IPS DF 4.7 (cell line): ENCODE results near the gene DMRTC1.
"Not testable (repeated sequence)": the region's sequence is repeated elsewhere in the genome, so short reads cannot be mapped to it uniquely, and the experiment has no call there.

Experiments
- DNase-seq: peaks from one replicate; pipeline ENCODE4 v3.0.0-alpha.2; 2013; ENCODE audit warnings: low spot score; ENCODE audit errors: extremely low read depth

The DMRTC1 gene

DNA sequence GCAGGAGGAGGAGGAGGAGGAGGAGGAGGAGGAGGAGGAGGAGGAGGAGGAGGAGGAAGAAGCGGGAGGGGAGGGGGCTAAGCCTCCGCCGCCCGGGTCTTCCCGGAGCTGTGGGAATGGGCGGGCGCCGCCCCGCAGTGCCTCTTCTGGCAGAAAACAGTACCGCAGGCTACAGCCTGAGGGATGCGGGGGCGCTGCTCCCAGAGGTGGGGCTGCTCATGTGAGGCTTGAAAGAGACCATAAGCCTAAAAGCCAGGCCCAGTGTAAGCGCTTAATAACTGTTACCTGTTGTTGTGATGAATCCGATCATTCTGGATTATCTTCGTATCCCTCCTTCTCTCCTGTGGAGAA lies at the start of gene DMRTC1:
Gene DMRTC1, minus strand, starts transcription at position 19 of the 351 bp plus-strand sequence. CDS start 68,143 bp downstream, outside the sequence.
- DNase-seq, result not testable (repeated sequence)

- not testable (repeated sequence) for DNase-seq
These were observed 37.3 kb upstream of the DMRTC1 start for GRCh38 chrX:72980894-72981469.

DNA sequence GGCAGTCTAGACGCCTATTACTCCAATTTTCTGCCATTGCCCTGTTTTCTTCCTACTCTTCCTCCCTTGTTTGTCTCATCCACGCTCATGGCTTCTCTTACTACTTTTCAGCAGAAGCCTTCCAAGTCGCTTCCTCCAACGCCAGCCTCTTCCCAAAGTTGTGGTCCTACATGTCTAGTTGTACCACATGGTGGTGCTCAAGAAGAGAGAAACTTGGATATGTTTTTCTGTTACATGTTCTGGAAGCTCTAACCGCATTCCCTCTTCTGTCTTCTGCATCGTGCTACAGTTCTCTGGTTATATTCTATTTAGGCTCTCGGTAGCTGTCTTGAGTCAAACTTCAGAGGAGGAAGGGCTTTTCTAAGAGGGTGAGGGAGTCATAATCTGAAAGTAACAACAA lies 31.2 kb upstream of the DMRTC1 start:
- DNase-seq, result not testable (repeated sequence)

DNA sequence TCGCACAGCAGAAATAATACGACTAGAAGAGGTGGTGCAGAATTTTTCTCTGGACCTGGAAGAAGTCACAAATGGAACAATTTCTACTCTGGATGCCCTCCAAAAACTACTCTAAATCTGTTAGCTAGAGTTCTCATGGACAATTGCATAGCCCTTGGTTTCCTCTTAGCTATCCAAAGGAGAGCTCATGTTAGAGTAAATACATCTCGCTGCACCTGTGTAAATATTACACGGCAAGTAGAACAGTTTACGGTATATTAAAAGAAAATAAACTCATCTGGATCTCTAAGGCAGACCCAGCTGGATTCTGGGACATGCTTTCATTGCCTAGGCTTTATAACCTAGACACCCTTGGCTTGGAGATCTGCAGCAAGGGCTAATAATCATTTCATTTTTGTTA lies 28.2 kb upstream of the DMRTC1 start:
- DNase-seq, result not testable (repeated sequence)

DNA sequence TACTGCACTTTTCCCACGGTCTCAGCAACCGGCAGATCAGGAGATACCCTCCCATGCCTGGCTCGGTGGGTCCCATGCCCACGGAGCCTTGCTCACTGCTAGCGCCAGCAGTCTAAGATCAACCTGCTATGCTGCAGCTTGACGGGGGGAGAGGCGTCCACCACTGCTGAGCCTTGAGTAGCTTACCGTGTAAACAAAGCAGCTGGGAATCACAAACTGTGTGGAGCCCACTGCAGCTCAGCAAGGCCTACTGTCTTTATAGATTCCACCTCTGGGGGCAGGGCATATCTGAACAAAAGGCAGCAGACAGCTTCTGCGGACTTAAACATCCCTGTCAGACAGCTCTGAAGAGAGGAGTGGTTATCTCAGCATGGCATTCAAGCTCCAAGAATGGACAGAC lies 16.3 kb upstream of the DMRTC1 start:
- not testable (repeated sequence) for DNase-seq

GRCh38 chrX:72943035-72943818 lies 410 bp downstream of the DMRTC1 start:
- not testable (repeated sequence) for DNase-seq

DNA sequence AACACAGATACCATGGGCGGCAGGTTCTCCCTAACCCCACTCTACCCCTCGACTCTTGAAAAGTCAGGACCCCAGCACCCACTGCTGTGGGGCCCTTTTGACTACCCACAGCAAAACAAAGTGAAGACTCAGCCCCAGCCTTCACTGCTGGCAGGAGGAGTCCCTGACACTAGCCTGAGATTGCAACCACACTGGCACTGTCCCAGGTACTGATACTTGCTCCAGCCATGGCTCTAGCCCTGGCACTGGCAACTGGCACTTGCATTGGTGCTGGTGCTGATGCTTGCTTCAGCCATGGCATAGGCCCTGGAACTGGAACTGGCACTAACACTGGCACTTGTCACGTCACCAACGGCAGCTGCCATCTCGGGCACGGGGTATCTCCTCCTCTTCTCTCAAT lies 1.4 kb downstream of the DMRTC1 start:
- not testable (repeated sequence) for DNase-seq

- DNase-seq, result not testable (repeated sequence)
These were observed 5.7 kb downstream of the DMRTC1 start, which contains the start of gene FAM236A for GRCh38 chrX:72937906-72938305. TSS of gene FAM236A (plus strand) at chrX:72938206. CDS start at chrX:72938263, 57 bp downstream.

GRCh38 chrX:72936882-72937455 lies 6.7 kb downstream of the DMRTC1 start:
- DNase-seq, result not testable (repeated sequence)

DNA sequence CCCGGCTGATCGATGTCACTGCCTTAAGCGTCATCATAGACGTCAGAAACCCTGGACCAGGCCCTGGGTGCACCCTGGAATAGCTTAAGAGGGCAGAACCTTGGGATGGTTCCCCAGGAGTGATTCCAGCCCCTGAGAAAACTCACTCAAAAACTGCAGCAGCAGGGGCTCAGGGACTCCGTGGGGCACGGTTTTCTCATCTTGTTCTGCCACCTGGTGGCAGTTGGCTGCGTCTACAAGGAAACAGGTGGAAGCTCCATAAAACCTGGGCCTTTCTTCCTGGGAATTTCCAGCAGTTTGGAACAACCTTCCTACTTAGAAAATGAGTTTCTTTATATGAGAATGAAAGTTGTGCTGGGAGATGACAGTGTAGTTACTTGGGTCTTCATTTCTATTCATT lies 7.2 kb downstream of the DMRTC1 start:
- not testable (repeated sequence) for DNase-seq

DNA sequence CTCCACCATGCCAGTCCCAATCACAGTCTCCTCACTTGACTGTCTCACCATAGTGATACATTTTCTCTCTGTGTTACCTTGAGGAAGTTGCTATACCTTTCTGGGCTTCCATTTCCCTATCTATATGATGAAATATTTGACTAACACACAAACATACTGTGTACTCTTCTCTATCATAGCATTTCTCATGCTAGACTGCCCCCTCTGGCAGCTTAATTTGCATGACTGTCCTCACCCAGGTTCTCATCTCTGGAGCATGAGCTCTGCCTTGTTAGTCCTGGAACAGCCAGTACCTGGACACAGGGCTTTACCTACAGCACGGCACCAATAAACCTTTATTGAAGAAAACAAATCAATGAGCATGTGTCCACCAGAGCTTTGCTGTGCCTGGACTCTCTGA lies 11.4 kb downstream of the DMRTC1 start:
- DNase-seq, result not testable (repeated sequence)

DNA sequence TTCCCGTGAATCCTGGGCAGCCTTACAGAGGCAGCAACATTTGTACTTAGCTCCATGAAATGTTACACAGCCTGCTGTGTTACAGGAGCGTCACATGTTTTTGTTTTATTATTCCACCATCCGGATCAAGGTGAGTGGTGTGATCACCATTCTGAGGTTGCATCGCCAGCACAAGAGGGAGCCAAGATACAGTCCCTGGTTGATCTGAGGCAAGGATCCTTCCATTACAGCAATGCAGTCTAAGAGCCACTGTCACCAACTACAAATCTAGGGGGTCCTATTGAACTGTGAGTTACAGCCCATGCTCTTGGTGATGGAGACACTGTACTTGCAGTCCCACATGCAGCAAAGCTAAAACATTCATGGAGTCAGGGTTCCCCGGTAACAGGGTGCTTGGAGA lies 27.5 kb downstream of the DMRTC1 start:
- DNase-seq, result not testable (repeated sequence)

- DNase-seq, result not testable (repeated sequence)
These were observed 31.3 kb downstream of the DMRTC1 start, which contains the start of gene FAM236C for GRCh38 chrX:72912315-72912714. TSS of gene FAM236C (plus strand) at chrX:72912615. CDS start at chrX:72912715, 100 bp downstream.

GRCh38 chrX:72889740-72890139 lies 53.9 kb downstream of the DMRTC1 start:
- DNase-seq, result not testable (repeated sequence)

DNA sequence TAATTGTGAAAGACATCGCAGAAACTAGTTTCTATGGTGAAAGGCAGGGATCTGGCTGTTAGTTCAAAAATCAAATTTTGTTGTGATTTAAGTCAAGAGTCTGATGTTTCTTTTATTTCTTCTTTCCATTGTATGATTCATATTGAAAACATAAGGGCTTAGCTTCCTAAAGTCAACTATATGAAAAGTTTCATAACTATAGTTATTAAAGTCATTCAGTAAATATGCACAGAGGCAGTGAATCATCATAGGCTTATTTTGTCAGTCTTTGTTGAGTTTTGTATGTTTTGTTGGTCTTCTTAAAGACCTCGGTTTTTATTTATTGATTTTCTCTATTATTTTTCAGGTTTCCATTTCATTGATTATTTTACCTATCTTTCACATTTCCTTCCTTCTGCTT lies 60.7 kb downstream of the DMRTC1 start:
- DNase-seq, result not testable (repeated sequence)

GRCh38 chrX:72837532-72837931 lies 106.1 kb downstream of the DMRTC1 start:
- DNase-seq, result not testable (repeated sequence)

DNA sequence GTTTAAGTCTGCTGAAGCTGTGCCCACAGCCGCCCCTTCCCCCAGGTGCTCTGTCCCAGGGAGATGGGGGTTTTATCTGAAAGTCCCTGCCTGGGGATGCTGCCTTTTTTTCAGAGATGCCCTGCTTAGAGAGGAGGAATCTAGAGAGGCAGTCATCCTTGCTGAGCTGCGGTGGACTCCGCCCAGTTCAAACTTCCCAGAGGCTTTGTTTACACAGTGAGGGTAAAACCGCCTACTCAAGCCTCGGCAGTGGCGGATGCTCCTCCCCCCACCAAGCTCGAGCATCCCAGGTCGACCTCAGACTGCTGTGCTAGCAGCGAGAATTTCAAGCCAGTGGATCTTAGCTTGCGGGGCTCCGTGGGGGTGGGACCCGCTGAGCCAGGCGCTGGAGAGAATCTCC lies 112.9 kb downstream of the DMRTC1 start:
- DNase-seq, result not testable (repeated sequence)
